ENCODE results near the gene MCRS1. TPM values are rescaled to one million over a fixed set of nuclear protein-coding genes. Genes with fewer than 3 reads are reported as not detected.

Gene MCRS1
- total RNA-seq, 1 experiment from 2014 or later, result 66.9 TPM

DNA sequence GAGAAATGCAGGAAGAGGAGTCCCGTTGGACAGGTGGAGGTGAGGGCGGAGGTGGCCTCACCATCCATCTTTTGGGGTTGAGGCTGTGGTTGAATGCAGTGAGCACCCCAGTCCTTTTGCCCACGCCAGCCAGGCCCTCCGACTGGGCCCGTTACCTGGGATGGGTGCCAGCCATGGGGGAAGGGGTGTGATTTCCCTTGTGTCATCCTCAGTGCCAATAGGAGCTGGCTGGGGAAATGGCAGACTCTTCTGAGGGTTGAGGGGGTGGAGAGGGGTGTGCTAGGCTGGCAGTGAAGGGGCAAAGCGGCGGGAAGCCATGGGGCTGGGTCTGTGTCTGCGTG lies 19.5 kb downstream of the MCRS1 start:
- POLR2A ChIA-PET (ENCODE audit: unreplicated experiment), result no interaction called here
- no peak for TF ChIP-seq CTCF (conservative IDR thresholded peaks at IDR 0.05)
- no peak for TF ChIP-seq EZH2 (IDR thresholded peaks at IDR 0.05; ENCODE audit: low read depth)
- H3K27me3 ChIP-seq (ENCODE audit: insufficient read depth, low read depth), result peaks cover 4% of the 10 kb centered on the region
- intact Hi-C loops (cut with micrococcal nuclease; ENCODE audit: unreplicated experiment), result no loop called here
- H3K9me3 ChIP-seq (ENCODE audit: insufficient read depth, low read depth), result no peaks in the 10 kb centered on the region
- no peaks in the 10 kb centered on the region for H3K4me1 ChIP-seq (replicated peaks; ENCODE audit: insufficient read depth)
- H3K79me2 ChIP-seq (ENCODE audit: low read depth), result no peaks in the 10 kb centered on the region
- no TSS peak for BruUV-seq (replicated peaks)
- CTCF ChIA-PET, result no interaction called here
- no peaks in the 10 kb centered on the region for H3K9me2 ChIP-seq (ENCODE audit: insufficient read depth)
- no peak overlapping the region for H3K4me2 ChIP-seq
- H2AFZ ChIP-seq, result no peak overlapping the region
- no peak for DNase-seq
- H3K4me3 ChIP-seq, result no peak overlapping the region
- H3K27ac ChIP-seq, result no peak overlapping the region
- no peaks in the 10 kb centered on the region for H3F3A ChIP-seq (ENCODE audit: insufficient read depth, low read depth)
- no peaks in the 10 kb centered on the region for H3K36me3 ChIP-seq (ENCODE audit: low read depth)
- no peaks in the 10 kb centered on the region for H4K20me1 ChIP-seq (ENCODE audit: insufficient read depth)

DNA sequence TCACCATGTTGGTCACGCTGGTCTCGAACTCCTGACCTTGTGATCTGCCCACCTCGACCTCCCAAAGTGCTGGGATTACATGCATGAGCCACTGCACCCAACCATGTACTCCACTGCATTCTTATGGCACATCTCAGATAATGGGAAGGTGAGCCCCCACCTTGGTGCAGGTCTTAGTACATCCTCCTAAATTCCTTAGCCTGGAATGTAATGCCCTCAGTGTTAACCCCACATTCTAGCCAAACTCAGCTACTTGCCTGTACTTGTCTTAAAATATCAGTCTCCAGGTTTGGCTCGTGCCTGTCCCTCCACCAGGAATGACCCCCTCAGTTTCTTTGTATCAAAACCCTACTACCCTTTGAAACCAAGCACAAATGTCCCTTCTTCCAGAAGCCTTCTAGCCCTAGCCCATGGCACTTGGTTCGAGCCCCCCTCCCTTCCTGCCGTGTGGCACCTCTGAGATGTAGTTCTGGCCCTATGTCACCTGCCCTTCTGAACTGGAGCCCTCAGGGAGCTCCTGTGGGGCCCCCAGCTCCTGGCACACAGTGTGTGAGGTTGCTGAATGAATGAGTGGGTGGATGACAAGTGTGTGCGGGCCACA lies 20.8 kb downstream of the MCRS1 start:
- Histone ChIP-seq H3K9me3 (ENCODE audit: insufficient read depth, low read depth) (no peaks in the 10 kb centered on the region), H3K4me3 (no peak overlapping the region), H3K36me3 (ENCODE audit: low read depth) (no peaks in the 10 kb centered on the region), H4K20me1 (ENCODE audit: insufficient read depth) (no peaks in the 10 kb centered on the region), H3K27me3 (ENCODE audit: insufficient read depth, low read depth) (peaks cover under 1% of the 10 kb centered on the region), H3K4me2 (no peak overlapping the region), H3K4me1 (replicated peaks; ENCODE audit: insufficient read depth) (no peaks in the 10 kb centered on the region), H3K9me2 (ENCODE audit: insufficient read depth) (no peaks in the 10 kb centered on the region), H3K79me2 (ENCODE audit: low read depth) (no peaks in the 10 kb centered on the region), H3K27ac (no peak overlapping the region), H3F3A (ENCODE audit: insufficient read depth, low read depth) (no peaks in the 10 kb centered on the region), H2AFZ (no peak overlapping the region)
- BruUV-seq (replicated peaks), result no TSS peak
- TF ChIP-seq CTCF (conservative IDR thresholded peaks at IDR 0.05), result no peak
- no peak for TF ChIP-seq EZH2 (IDR thresholded peaks at IDR 0.05; ENCODE audit: low read depth)
- no peak for DNase-seq
- intact Hi-C loops (cut with micrococcal nuclease; ENCODE audit: unreplicated experiment), result no loop called here
- POLR2A ChIA-PET (ENCODE audit: unreplicated experiment), result no interaction called here
- CTCF ChIA-PET, result no interaction called here

- H3K4me3 ChIP-seq, result no peak overlapping the region
- ChIA-PET CTCF (no interaction called here), POLR2A (ENCODE audit: unreplicated experiment) (no interaction called here)
- H3K9me3 ChIP-seq (ENCODE audit: insufficient read depth, low read depth), result no peaks in the 10 kb centered on the region
- intact Hi-C loops (cut with micrococcal nuclease; ENCODE audit: unreplicated experiment), result no loop called here
- H3K4me1 ChIP-seq (replicated peaks; ENCODE audit: insufficient read depth), result no peaks in the 10 kb centered on the region
- H3K27me3 ChIP-seq (ENCODE audit: insufficient read depth, low read depth), result no peaks in the 10 kb centered on the region; the same call in 1 of the 2 replicates
- H3F3A ChIP-seq (ENCODE audit: insufficient read depth, low read depth), result no peaks in the 10 kb centered on the region
- no peaks in the 10 kb centered on the region for H3K9me2 ChIP-seq (ENCODE audit: insufficient read depth)
- H3K79me2 ChIP-seq (ENCODE audit: low read depth), result no peaks in the 10 kb centered on the region
- TF ChIP-seq EZH2 (IDR thresholded peaks at IDR 0.05; ENCODE audit: low read depth), result no peak
- TF ChIP-seq CTCF (conservative IDR thresholded peaks at IDR 0.05), result no peak
- H2AFZ ChIP-seq, result no peak overlapping the region
- H3K36me3 ChIP-seq (ENCODE audit: low read depth), result no peaks in the 10 kb centered on the region
- H3K4me2 ChIP-seq, result no peak overlapping the region
- no peak overlapping the region for H3K27ac ChIP-seq
- no TSS peak for BruUV-seq (replicated peaks)
- H4K20me1 ChIP-seq (ENCODE audit: insufficient read depth), result no peaks in the 10 kb centered on the region
- no peak for DNase-seq
These were observed 21.5 kb downstream of the MCRS1 start for GRCh38 chr12:49546481-49546880.

All from PC-9 (cell line).